DOHH2 (cell line): ENCODE results near the gene IRF2BP1.

Experiments used
- EZH2phosphoT487 ChIP-seq: fragments of 200-600 bp; sonication (generic); IDR thresholded peaks from 2 replicates; pipeline ENCODE4 v1.6.1; 2017; ENCODE audit warnings: borderline replicate concordance, mild to moderate bottlenecking, antibody characterized with exemption, low read length, moderate library complexity, mixed read lengths
- TF ChIP-seq, protein P1 (sequence below): fragments of 200-600 bp; sonication (generic); IDR thresholded peaks from one replicate; pipeline ENCODE4 v1.5.1; 2014; ENCODE audit warnings: antibody characterized with exemption, mild to moderate bottlenecking, low read depth, low read length; ENCODE audit not compliant: poor library complexity, severe bottlenecking

DNA sequence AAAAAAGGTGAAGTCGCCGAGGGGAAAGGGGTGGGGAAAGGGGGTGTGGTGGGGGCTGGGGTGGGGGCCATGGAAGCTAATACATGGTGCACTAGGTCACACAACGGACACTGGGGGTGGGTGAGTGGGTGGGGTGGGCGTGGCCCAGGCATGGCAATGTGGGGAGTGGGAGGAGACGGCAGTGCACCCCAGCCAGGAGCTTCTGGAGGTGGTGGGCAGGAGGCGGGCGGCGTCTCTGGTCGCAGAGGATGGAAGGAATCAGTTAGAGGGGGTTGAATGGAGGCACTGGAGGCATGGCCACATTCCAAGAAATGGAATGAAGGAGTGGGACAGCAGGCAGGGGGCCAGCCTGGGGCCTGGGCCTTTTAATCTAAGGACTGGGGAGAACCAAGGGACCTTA, 47.8 kb upstream of the IRF2BP1 start:
- TF ChIP-seq, protein P1, sequence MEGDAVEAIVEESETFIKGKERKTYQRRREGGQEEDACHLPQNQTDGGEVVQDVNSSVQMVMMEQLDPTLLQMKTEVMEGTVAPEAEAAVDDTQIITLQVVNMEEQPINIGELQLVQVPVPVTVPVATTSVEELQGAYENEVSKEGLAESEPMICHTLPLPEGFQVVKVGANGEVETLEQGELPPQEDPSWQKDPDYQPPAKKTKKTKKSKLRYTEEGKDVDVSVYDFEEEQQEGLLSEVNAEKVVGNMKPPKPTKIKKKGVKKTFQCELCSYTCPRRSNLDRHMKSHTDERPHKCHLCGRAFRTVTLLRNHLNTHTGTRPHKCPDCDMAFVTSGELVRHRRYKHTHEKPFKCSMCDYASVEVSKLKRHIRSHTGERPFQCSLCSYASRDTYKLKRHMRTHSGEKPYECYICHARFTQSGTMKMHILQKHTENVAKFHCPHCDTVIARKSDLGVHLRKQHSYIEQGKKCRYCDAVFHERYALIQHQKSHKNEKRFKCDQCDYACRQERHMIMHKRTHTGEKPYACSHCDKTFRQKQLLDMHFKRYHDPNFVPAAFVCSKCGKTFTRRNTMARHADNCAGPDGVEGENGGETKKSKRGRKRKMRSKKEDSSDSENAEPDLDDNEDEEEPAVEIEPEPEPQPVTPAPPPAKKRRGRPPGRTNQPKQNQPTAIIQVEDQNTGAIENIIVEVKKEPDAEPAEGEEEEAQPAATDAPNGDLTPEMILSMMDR, result no peak
- no peak for TF ChIP-seq EZH2phosphoT487
